ENCODE measurements around the gene SOX6.

SOX6 gene

DNA sequence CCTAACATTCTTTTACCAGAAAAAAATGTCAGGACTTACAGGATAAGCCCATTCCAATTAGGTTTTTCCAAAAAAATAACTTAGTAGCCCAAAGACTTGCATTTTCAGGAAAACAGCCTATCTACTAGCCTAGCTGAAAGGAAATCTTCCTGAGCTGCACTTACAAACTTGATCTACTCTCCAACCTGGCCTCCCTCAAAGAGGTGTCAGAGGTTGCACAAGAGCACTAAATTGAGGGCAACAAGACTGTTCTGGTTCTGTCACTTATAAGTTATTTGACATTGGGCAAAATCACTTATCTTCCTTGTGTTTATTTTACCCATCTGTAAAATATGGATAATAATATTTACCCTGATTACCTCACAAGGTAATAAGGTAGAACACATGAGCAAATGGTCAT lies 7.9 kb upstream of the SOX6 start:
- no peak for DNase-seq (ENCODE audit: low spot score)

DNA sequence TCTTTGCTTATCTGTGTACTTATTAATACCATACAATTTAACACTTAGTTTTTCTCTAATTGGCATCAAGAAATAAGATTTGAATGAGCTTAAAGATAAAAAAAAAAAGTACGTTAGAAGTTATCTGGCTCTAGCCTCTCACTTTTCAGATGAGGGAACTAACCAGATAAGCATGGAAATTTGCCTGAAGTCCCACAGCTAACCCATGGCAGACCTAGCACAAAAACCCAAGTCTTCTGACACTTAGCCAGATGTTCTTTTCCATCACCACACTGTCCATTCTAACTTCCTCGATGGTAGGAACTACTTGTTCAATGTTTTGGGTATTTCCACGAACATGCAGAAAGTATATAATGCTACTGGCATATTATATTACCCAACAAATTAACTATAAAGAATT lies 7.4 kb upstream of the SOX6 start:
- DNase-seq (ENCODE audit: low spot score): no peak

DNA sequence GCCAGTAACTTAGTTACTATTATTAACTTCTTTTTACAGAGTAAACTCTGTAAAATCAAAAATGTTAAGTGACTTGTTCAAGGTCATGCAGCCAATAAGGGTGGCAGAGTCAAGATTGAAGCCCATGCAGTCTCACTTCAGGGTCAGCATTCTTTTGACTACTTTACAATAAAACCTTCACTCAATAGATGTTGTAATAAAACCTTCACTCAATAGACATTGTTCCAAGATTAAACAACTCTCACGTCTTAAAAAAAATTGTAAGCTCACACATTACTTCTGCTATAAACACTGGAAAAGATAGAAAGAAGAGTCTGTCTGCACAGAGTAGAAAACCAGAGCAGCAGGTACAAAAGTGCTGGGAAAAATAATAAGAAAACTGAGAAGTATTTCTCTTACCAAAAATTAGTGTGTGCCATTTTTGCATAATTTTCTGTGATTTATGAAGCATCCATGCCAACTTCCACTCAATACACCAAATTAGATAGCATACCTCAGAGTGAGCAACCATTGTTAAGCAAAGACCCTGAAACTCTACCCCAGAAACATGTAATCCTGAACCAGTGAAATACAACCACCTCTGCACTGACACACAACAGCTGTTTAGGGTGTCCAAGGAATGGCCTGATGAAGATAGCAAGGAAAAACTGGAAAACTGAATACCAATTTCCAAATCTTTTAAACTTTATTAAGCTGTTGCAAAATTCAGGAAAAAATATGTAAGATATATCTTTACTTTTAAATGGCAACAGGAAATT lies 4.9 kb upstream of the SOX6 start:
- DNase-seq (ENCODE audit: low spot score): no peak

DNA sequence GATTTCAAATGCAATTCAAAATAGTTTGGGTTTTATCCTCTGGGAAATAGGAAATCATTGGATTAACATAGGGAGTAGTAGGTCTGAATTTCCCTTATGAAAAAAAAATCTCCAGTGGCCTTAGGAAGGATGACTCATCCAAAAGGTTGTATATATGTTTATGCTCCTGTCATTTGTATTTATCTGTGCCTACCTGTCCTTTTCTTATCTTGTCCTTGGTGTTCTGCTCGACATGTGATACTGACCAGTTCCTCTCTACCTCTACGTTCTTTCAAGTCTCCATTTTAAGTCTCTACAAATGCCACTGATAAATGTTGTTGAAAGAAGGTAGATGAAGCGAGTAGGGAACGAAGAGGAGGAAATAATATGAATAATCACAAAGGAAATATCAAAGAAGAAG lies 3.0 kb upstream of the SOX6 start:
- DNase-seq (ENCODE audit: low spot score): no peak

DNA sequence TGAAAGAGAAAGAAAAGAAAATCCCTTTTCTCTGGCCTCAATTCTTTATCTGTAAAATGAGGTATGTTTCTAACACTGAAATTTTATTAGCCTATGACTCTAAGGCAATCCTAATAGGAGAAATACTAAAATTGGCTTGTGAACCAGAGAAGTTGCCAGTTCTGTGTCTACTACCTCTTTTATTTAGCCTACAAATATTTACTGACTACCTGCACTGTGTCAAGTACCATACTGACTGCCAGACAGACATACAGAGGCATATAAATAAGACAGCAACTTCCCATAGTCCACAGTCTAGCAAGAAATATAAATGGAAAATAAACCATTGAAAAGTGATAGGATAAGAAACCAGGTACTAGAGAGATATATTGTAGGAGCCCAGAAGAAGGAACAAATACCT lies 2.4 kb upstream of the SOX6 start:
- no peak for DNase-seq (ENCODE audit: low spot score)

DNA sequence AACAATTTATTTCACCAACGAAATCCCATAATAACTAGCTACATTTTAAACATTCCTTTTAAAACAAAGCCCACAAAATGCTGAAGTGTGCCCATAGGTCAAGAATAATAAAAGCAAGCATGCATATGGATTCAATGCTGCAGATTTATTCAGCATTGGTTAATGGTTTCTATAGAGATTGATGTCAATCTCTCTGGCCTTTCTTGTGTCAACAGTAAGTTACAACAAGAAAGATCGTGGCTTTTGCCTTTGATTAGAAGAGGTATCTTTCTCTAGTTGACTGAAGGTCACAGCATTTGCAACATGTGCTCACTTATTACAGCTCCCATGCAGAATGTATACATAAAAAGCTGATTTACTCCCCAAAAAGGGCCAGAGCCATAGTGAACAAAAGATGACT lies 1.4 kb upstream of the SOX6 start:
- no peak for DNase-seq (ENCODE audit: low spot score)

DNA sequence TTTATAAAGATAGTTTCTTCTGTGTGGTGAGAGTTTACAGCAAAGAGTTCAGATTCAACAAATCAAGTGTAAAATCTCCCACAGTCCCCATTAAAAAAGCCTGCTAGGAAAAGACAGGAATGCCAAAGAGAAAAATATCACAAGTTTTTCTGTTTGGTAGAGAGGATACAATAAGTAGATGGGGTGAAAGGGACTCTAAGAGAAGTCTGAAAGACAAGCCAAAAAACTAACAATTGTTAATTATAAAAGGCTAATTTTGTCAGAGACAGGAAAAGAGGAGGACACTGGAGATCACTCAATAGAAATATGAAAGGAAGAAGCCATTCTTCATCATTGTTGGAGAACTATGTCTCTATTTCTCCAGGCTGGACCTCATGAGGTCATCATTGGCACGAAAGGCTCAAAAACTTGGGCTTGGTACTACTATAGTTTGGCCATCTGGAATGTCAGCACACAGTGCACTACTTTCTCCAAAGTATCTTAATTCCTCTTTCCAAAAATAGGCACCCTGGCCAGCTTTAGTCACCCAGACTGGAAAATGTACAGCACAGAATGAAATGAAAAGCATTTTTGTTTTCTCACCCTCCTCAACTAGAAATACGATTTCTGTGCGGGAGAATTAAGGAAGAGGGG lies 531 bp upstream of the SOX6 start:
- no peak for DNase-seq (ENCODE audit: low spot score)

GRCh38 chr11:16352707-16353106 lies 3.6 kb downstream of the SOX6 start:
- no peak for DNase-seq (ENCODE audit: low spot score)

DNA sequence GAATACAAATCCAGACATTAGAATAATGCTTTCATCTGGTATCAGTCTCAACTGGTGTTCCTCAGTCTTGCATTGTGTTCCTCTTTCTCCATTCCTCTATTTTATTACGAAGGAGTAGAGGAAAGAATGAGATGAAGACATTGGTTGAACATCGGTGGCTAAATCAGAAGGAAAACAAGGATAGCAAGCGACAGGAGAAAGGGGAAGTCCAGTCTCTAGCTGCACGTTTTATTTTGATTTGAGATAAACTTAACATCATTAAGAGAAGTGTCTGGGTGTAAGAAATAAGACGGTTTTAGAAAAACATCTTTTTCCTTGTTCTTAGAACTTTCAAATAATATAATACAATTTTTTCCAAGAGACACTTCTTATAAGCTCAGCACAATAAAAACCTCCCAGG lies 6.2 kb downstream of the SOX6 start:
- DNase-seq (ENCODE audit: low spot score): no peak

- DNase-seq (ENCODE audit: low spot score): no peak
These were observed 8.2 kb downstream of the SOX6 start for GRCh38 chr11:16347928-16348685.

DNA sequence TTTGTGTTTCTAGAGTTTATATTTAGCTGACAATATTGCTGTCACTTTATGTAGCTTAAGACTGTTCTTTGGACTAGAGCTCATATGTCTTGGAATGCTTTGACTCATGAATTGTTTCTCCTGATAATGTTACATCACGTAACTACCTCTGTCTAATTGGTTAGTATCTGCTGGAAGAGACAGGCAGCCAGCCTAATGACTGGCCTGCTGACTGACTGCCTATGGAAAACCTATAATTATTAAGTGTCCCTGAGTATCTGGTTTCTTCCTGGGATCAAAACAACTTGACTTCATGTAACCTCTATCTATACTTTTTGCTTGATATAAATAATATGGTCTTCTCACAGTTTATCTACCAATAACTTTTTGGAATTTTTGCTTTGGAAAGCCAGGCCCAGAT lies 9.4 kb downstream of the SOX6 start:
- no peak for DNase-seq (ENCODE audit: low spot score)

- no peak for DNase-seq (ENCODE audit: low spot score)
These were observed 14.5 kb downstream of the SOX6 start for GRCh38 chr11:16341853-16342252.

DNA sequence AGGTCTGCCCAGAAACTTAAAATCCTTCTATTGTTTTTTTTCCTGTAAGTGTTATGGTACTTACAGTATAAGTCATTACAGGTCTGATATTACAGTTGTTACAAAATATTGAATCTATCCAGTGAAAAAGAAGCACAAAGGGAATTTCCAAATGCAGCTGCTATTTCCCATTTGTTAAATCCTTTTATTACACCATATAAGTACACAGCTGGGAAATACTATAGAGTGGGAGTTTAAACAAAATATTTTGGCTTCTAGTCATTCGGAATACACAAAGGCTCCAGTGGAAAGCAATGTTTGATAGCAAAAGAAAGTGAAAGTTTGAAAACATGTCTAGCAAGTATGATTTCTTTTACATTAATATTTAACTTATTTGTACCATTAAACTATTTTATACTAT lies 18.0 kb downstream of the SOX6 start:
- no peak for DNase-seq (ENCODE audit: low spot score)

GRCh38 chr11:16337421-16338213 lies 18.7 kb downstream of the SOX6 start:
- DNase-seq (ENCODE audit: low spot score): no peak

DNA sequence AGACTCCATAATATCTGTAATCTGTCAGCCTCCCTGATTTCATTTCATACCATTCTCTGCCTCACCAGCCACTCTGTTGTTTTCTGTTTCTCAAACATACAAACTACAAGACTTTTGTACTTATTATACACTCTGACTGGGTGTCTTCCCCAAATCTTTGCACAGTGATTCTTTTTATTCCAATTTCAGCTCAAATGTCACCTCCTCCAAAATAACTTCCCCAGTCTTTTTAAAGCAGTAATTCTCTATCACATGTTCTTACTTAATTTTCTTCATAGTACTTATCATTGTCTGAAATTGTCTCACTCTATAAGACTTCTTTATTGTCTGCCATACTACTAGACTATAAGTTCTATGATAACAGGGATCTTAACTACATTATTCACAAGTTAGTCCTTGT lies 19.6 kb downstream of the SOX6 start:
- DNase-seq (ENCODE audit: low spot score): no peak

GRCh38 chr11:16336204-16336603 lies 20.1 kb downstream of the SOX6 start:
- no peak for DNase-seq (ENCODE audit: low spot score)

DNA sequence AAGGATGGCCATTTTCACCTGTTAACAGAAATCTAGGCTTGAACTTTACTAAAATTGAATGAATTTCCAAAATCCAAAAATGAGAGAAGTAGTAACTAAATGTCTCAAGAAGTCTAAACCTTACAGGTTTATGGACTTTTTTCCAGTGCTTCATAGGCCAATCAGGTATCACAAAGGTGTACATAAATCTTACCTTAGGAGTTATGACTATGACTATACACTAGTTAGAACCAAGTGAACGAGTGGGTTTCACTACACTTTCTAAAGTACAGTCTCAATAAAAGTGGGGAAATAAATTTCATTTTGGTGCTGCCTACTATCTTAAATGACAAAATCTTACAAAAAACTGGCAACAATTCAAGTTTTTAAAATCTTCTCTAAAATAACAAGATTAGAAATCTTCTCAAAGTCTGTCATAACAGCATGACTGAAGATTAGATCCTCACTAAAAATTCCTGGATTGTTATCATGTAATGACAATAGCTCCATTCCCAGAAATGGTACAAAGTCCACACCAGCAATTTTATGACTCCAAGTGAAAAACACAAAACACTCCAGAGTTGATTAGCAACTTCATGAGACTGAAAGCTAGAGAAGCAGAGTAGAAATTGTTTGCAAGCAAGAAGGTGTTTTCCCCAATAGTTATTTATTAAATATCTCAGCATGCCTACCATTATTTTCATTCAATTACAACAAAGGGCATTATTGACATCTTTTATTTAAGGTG lies 20.9 kb downstream of the SOX6 start:
- DNase-seq (ENCODE audit: low spot score): no peak

- no peak for DNase-seq (ENCODE audit: low spot score)
These were observed 29.6 kb downstream of the SOX6 start for GRCh38 chr11:16326679-16327297.

DNA sequence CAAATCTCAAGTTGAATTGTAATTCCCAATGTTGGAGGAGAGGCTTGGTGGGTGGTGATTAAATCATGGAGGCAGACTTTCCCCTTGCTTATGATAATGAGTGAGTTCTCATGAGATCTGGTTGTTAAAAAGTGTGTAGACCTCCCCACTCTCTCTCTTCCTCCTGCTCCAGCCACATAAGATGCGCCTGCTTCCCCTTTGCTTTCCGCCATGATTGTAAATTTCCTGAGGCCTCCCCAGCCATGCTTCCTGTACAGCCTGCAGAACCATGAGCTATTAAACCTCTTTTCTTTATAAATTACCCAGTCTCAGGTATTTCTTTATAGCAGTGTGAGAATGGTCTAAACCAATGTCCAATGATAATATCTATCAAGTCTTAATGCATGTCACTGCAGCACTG lies 34.2 kb downstream of the SOX6 start:
- no peak for DNase-seq (ENCODE audit: low spot score)

DNA sequence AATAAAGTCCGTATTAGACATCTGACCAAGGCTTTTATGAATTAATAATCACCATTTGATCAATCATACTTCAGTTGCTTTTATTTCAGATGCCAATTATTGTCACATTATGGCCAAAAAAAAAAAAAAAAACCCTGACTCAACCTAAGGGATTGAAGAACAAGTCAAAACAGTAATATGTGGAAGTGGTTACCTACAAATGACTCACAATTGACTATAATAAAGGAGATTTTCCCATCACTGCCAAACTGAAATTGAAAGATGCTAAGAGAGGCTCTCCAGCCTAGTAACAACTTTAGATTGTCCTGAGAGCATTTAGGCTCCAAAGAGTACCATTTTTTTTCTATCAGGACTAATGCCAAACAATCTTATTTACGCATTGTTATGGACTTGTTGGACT lies 35.2 kb downstream of the SOX6 start:
- no peak for DNase-seq (ENCODE audit: low spot score)

DNA sequence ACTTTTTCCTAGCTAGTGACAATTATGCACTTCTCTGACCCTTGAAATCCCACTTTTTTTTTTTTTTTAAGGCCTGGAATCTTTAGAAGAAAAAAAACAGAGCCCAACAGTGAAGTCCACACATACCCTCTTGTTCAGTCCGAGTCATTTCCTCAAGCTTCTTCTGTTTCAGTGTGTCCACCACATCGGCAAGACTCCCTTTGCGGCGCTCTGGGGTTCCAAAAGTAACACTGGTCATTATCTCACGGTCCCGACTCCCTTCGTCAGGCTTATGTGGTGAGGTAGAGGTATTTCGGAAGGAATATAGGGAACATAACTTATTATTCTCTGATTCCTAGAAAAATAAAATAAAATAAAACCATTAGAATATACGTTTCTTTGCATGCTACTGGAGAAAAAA lies 38.0 kb downstream of the SOX6 start:
- no peak for DNase-seq (ENCODE audit: low spot score)

All from GM03348 (cell line).